ENCODE data around the gene ACOT11. TPM values are rescaled to one million over a fixed set of nuclear protein-coding genes. Genes with fewer than 3 reads are reported as not detected.

The ACOT11 gene
- total RNA-seq, 4 donors from 2014 or later: 41.3 to 200 (median 119) TPM

GRCh38 chr1:54595956-54596498 lies 48.0 kb downstream of the ACOT11 start:
- Histone ChIP-seq H3K27ac (no peak overlapping the region), H3K4me3 (no peak overlapping the region), H3K9me3 (no peaks in the 10 kb centered on the region), H3K4me1 (no peaks in the 10 kb centered on the region), H3K36me3 (peaks cover 0 to 79% (median 0%) of the 10 kb centered on the region in 3 donors), H3K27me3 (no peaks in the 10 kb centered on the region)
- no peak for DNase-seq
- TF ChIP-seq POLR2A (IDR thresholded peaks at IDR 0.05): no peak
- TF ChIP-seq CTCF (IDR thresholded peaks at IDR 0.05): no peak

GRCh38 chr1:54596756-54597155 lies 48.7 kb downstream of the ACOT11 start:
- no peaks in the 10 kb centered on the region for H3K4me1 ChIP-seq
- no peak for DNase-seq
- TF ChIP-seq CTCF (IDR thresholded peaks at IDR 0.05) (no peak), POLR2A (IDR thresholded peaks at IDR 0.05) (no peak)
- no peaks in the 10 kb centered on the region for H3K9me3 ChIP-seq
- H3K27me3 ChIP-seq: no peaks in the 10 kb centered on the region
- peaks cover 0 to 86% (median 0%) of the 10 kb centered on the region in 3 donors for H3K36me3 ChIP-seq
- H3K4me3 ChIP-seq: no peak overlapping the region
- H3K27ac ChIP-seq: no peak overlapping the region

GRCh38 chr1:54597455-54598030 lies 49.5 kb downstream of the ACOT11 start:
- Histone ChIP-seq H3K4me3 (no peak overlapping the region), H3K4me1 (no peaks in the 10 kb centered on the region), H3K9me3 (no peaks in the 10 kb centered on the region), H3K36me3 (peaks cover 0 to 84% (median 0%) of the 10 kb centered on the region in 3 donors), H3K27me3 (no peaks in the 10 kb centered on the region), H3K27ac (no peak overlapping the region)
- DNase-seq: no peak
- no peak for TF ChIP-seq POLR2A (IDR thresholded peaks at IDR 0.05)
- no peak for TF ChIP-seq CTCF (IDR thresholded peaks at IDR 0.05)

GRCh38 chr1:54599211-54599823 lies 51.3 kb downstream of the ACOT11 start:
- Histone ChIP-seq H3K27ac (no peak overlapping the region), H3K9me3 (no peaks in the 10 kb centered on the region), H3K27me3 (no peaks in the 10 kb centered on the region), H3K4me1 (no peaks in the 10 kb centered on the region), H3K36me3 (peaks cover 0 to 71% (median 0%) of the 10 kb centered on the region in 3 donors), H3K4me3 (no peak overlapping the region)
- no peak for DNase-seq
- TF ChIP-seq POLR2A (IDR thresholded peaks at IDR 0.05): no peak
- no peak for TF ChIP-seq CTCF (IDR thresholded peaks at IDR 0.05)

GRCh38 chr1:54600947-54601721 lies 53.1 kb downstream of the ACOT11 start:
- H3K27me3 ChIP-seq: no peaks in the 10 kb centered on the region
- H3K27ac ChIP-seq: no peak overlapping the region
- no peak for DNase-seq
- no peak overlapping the region for H3K4me3 ChIP-seq
- H3K36me3 ChIP-seq: peaks cover 0 to 53% (median 0%) of the 10 kb centered on the region in 3 donors
- TF ChIP-seq CTCF (IDR thresholded peaks at IDR 0.05): no peak
- no peak for TF ChIP-seq POLR2A (IDR thresholded peaks at IDR 0.05)
- no peaks in the 10 kb centered on the region for H3K9me3 ChIP-seq
- peaks cover 0 to 11% (median 0%) of the 10 kb centered on the region in 4 donors for H3K4me1 ChIP-seq
